ENCODE measurements around the gene MSL3.

MSL3 gene

DNA sequence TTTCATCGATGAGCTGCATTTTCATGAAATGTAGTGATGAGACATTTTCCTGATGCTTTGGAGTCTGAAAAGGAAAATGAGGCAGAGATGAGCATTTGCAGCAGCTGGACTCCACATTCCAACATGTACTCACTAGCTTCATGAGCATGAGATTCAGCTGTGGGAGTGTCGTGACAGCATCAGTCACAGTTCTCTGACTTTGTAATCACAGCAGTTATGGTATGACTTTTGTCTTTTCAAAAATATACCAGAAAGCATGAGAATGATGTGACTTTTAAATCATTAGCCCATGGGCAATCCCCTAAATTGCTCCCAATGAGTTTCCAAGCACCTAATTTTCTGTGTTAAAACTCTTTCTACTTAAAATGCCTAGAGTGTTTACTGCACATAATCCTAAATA lies 18.3 kb upstream of the MSL3 start:
- H3K27me3 ChIP-seq (ENCODE audit: insufficient read depth, poor library complexity, severe bottlenecking), result no peaks in the 10 kb centered on the region
- no peak for DNase-seq (ENCODE audit: low read depth in 1 of 2, low spot score in 1 of 2)
- TF ChIP-seq SPI1 (IDR thresholded peaks at IDR 0.05; ENCODE audit: borderline replicate concordance, low read depth), result no peak
- TF ChIP-seq GABPA (IDR thresholded peaks at IDR 0.05; ENCODE audit: low read depth), result no peak
- TF ChIP-seq, protein P1, sequence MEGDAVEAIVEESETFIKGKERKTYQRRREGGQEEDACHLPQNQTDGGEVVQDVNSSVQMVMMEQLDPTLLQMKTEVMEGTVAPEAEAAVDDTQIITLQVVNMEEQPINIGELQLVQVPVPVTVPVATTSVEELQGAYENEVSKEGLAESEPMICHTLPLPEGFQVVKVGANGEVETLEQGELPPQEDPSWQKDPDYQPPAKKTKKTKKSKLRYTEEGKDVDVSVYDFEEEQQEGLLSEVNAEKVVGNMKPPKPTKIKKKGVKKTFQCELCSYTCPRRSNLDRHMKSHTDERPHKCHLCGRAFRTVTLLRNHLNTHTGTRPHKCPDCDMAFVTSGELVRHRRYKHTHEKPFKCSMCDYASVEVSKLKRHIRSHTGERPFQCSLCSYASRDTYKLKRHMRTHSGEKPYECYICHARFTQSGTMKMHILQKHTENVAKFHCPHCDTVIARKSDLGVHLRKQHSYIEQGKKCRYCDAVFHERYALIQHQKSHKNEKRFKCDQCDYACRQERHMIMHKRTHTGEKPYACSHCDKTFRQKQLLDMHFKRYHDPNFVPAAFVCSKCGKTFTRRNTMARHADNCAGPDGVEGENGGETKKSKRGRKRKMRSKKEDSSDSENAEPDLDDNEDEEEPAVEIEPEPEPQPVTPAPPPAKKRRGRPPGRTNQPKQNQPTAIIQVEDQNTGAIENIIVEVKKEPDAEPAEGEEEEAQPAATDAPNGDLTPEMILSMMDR (IDR thresholded peaks at IDR 0.05; ENCODE audit: insufficient read depth, low read length), result no peak
- no peak overlapping the region for H3K4me3 ChIP-seq (replicated peaks; ENCODE audit: insufficient read depth, low read length)
- no peak overlapping the region for H3K27ac ChIP-seq (replicated peaks)

DNA sequence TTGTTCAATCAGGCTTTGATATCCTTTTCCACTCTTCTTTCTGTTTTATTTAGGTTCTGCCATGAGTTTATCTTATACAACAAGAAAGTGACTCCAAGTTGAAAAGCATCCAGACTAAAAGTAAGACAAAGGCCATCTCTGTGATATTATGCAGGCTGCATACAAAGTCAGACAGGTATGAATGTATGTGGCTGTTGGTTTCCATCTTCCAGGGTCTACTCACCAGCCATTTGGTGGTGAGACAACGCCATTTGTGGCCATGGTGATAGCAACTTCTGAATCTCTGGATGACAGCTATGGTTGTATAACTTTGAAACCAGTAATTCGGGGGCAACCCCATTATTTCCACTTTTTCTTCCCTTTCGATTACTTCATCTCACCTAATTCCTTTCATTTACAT lies 17.2 kb upstream of the MSL3 start:
- Histone ChIP-seq H3K4me3 (replicated peaks; ENCODE audit: insufficient read depth, low read length) (no peak overlapping the region), H3K27ac (replicated peaks) (no peak overlapping the region)
- TF ChIP-seq, protein P1 (IDR thresholded peaks at IDR 0.05; ENCODE audit: insufficient read depth, low read length), result no peak
- TF ChIP-seq SPI1 (IDR thresholded peaks at IDR 0.05; ENCODE audit: borderline replicate concordance, low read depth), result no peak
- TF ChIP-seq, protein P2, sequence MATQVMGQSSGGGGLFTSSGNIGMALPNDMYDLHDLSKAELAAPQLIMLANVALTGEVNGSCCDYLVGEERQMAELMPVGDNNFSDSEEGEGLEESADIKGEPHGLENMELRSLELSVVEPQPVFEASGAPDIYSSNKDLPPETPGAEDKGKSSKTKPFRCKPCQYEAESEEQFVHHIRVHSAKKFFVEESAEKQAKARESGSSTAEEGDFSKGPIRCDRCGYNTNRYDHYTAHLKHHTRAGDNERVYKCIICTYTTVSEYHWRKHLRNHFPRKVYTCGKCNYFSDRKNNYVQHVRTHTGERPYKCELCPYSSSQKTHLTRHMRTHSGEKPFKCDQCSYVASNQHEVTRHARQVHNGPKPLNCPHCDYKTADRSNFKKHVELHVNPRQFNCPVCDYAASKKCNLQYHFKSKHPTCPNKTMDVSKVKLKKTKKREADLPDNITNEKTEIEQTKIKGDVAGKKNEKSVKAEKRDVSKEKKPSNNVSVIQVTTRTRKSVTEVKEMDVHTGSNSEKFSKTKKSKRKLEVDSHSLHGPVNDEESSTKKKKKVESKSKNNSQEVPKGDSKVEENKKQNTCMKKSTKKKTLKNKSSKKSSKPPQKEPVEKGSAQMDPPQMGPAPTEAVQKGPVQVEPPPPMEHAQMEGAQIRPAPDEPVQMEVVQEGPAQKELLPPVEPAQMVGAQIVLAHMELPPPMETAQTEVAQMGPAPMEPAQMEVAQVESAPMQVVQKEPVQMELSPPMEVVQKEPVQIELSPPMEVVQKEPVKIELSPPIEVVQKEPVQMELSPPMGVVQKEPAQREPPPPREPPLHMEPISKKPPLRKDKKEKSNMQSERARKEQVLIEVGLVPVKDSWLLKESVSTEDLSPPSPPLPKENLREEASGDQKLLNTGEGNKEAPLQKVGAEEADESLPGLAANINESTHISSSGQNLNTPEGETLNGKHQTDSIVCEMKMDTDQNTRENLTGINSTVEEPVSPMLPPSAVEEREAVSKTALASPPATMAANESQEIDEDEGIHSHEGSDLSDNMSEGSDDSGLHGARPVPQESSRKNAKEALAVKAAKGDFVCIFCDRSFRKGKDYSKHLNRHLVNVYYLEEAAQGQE (IDR thresholded peaks at IDR 0.05; ENCODE audit: insufficient replicate concordance, low read depth), result no peak
- TF ChIP-seq GABPA (IDR thresholded peaks at IDR 0.05; ENCODE audit: low read depth), result no peak
- no peak for TF ChIP-seq POLR2AphosphoS5 (IDR thresholded peaks at IDR 0.05; ENCODE audit: low read depth)

DNA sequence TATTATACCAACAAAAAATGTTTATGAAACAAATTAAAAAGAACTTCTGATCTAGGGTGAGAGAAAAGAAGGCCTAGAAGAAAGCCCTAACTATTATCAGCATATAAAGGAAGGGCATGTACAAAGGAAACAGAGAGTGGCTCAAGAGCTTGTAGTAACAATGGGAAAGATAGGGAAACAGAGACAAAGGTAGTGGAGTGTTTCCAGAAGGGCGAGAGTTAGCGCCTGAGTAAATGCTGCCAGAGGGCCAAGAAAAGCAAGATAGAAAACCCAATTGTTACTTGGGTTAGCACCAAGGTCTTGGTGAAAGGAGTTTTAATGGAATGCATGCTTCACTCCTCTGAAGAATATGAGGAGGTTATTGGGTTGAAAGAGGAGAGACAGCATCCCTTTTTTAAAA lies 16.5 kb upstream of the MSL3 start:
- H3K27me3 ChIP-seq (ENCODE audit: insufficient read depth, poor library complexity, severe bottlenecking), result no peaks in the 10 kb centered on the region
- H3K4me3 ChIP-seq (replicated peaks; ENCODE audit: insufficient read depth, low read length), result no peak overlapping the region
- DNase-seq (ENCODE audit: low read depth in 1 of 2, low spot score in 1 of 2), result no peak
- H3K27ac ChIP-seq (replicated peaks), result no peak overlapping the region
- TF ChIP-seq, protein P1 (IDR thresholded peaks at IDR 0.05; ENCODE audit: insufficient read depth, low read length), result no peak
- no peak for TF ChIP-seq POLR2AphosphoS5 (IDR thresholded peaks at IDR 0.05; ENCODE audit: low read depth)
- TF ChIP-seq SPI1 (IDR thresholded peaks at IDR 0.05; ENCODE audit: borderline replicate concordance, low read depth), result no peak
- TF ChIP-seq GABPA (IDR thresholded peaks at IDR 0.05; ENCODE audit: low read depth), result no peak
- TF ChIP-seq, protein P2 (IDR thresholded peaks at IDR 0.05; ENCODE audit: insufficient replicate concordance, low read depth), result no peak

More for the DNA sequence above, 17.2 kb upstream of the MSL3 start:
- H3K27me3 ChIP-seq (ENCODE audit: insufficient read depth, poor library complexity, severe bottlenecking), result no peaks in the 10 kb centered on the region
- no peak for DNase-seq (ENCODE audit: low read depth in 1 of 2, low spot score in 1 of 2)

GRCh38 chrX:11745881-11746280 lies 12.2 kb upstream of the MSL3 start:
- H3K27me3 ChIP-seq (ENCODE audit: insufficient read depth, poor library complexity, severe bottlenecking), result no peaks in the 10 kb centered on the region
- TF ChIP-seq, protein P1 (IDR thresholded peaks at IDR 0.05; ENCODE audit: insufficient read depth, low read length), result no peak
- no peak for TF ChIP-seq POLR2AphosphoS5 (IDR thresholded peaks at IDR 0.05; ENCODE audit: low read depth)
- no peak for TF ChIP-seq GABPA (IDR thresholded peaks at IDR 0.05; ENCODE audit: low read depth)
- no peak for TF ChIP-seq SPI1 (IDR thresholded peaks at IDR 0.05; ENCODE audit: borderline replicate concordance, low read depth)
- TF ChIP-seq, protein P2 (IDR thresholded peaks at IDR 0.05; ENCODE audit: insufficient replicate concordance, low read depth), result no peak
- no peak overlapping the region for H3K4me3 ChIP-seq (replicated peaks; ENCODE audit: insufficient read depth, low read length)
- no peak for DNase-seq (ENCODE audit: low read depth in 1 of 2, low spot score in 1 of 2)
- no peak overlapping the region for H3K27ac ChIP-seq (replicated peaks)
